Brain microvascular endothelial cell (primary cell): Measurements from ENCODE around the gene SMG6.

Experiments used
- DNase-seq: peaks from one replicate; pipeline ENCODE4 v3.0.0-alpha.2; 2020
- H3K27ac ChIP-seq: fragments of 250-450 bp; sonication (Bioruptor Pico); 2 replicates; pipeline ENCODE4 v1.5.1; 2020; ENCODE audit warnings: mild to moderate bottlenecking, moderate library complexity
- H3K27me3 ChIP-seq: fragments of 250-450 bp; sonication (Bioruptor Pico); replicated peaks from 2 replicates; pipeline ENCODE4 v1.5.1; 2020; ENCODE audit warnings: mild to moderate bottlenecking
- H3K36me3 ChIP-seq: fragments of 250-450 bp; sonication (Bioruptor Pico); replicated peaks from 2 replicates; pipeline ENCODE4 v1.5.1; 2020; ENCODE audit warnings: mild to moderate bottlenecking
- H3K4me3 ChIP-seq: 2 replicates; pipeline ENCODE4 v1.5.1; 2011; ENCODE audit warnings: low read depth, mild to moderate bottlenecking, control low read depth, low read length, moderate library complexity
- in situ Hi-C: cut with HindIII; loops from 2 replicates; pipeline ENCODE4 v1.10.0; 2017; ENCODE audit warnings: low sequenced_read_pairs, low pct_ligation_motif_present
- TF ChIP-seq, protein P1 (sequence below): IDR thresholded peaks from 2 replicates; pipeline ENCODE4 v1.5.1; 2011; ENCODE audit warnings: low read depth, mild to moderate bottlenecking, moderate library complexity, low read length, control low read depth, inconsistent platforms; ENCODE audit errors: missing control alignments

Gene SMG6

GRCh38 chr17:2070241-2071023 lies 233.2 kb downstream of the SMG6 start:
- Histone ChIP-seq H3K4me3 (no peak overlapping the region), H3K36me3 (peaks cover 20% of the 10 kb centered on the region), H3K27ac (peak overlapping the region; percentile 87), H3K27me3 (no peaks in the 10 kb centered on the region)
- DNase-seq: no peak
- in situ Hi-C loops: no loop called here
- TF ChIP-seq, protein P1, sequence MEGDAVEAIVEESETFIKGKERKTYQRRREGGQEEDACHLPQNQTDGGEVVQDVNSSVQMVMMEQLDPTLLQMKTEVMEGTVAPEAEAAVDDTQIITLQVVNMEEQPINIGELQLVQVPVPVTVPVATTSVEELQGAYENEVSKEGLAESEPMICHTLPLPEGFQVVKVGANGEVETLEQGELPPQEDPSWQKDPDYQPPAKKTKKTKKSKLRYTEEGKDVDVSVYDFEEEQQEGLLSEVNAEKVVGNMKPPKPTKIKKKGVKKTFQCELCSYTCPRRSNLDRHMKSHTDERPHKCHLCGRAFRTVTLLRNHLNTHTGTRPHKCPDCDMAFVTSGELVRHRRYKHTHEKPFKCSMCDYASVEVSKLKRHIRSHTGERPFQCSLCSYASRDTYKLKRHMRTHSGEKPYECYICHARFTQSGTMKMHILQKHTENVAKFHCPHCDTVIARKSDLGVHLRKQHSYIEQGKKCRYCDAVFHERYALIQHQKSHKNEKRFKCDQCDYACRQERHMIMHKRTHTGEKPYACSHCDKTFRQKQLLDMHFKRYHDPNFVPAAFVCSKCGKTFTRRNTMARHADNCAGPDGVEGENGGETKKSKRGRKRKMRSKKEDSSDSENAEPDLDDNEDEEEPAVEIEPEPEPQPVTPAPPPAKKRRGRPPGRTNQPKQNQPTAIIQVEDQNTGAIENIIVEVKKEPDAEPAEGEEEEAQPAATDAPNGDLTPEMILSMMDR: no peak

DNA sequence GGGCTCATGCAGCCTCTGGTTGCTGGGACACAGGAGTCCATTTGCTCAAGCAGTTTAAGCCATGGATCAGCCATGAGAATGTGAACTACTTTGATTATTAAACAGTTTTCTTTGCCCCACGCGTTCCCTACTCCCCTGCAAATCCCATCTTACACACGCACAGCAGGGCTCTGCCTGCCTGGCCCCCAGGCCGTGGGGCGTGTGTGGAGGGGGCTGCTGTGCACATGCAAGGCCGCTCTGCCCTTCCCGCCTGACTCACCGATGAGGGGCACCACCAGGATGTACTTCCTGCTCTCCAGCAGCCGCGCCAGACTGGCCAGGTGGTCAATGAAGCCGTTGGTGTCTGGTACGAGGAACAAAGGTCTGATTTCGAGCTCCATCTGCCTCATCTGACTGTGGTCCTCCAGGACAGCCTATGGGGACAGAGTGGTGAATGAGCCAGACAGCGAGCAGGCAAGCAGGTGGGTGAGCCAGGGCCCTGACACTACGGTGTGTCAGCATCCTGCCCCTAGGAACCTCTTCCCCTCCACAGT lies 235.0 kb downstream of the SMG6 start:
- H3K36me3 ChIP-seq: peaks cover 35% of the 10 kb centered on the region
- in situ Hi-C loops: no loop called here
- H3K27ac ChIP-seq: peak overlapping the region; percentile 89
- no peak for DNase-seq
- TF ChIP-seq, protein P1: no peak
- H3K4me3 ChIP-seq: no peak overlapping the region
- H3K27me3 ChIP-seq: no peaks in the 10 kb centered on the region

DNA sequence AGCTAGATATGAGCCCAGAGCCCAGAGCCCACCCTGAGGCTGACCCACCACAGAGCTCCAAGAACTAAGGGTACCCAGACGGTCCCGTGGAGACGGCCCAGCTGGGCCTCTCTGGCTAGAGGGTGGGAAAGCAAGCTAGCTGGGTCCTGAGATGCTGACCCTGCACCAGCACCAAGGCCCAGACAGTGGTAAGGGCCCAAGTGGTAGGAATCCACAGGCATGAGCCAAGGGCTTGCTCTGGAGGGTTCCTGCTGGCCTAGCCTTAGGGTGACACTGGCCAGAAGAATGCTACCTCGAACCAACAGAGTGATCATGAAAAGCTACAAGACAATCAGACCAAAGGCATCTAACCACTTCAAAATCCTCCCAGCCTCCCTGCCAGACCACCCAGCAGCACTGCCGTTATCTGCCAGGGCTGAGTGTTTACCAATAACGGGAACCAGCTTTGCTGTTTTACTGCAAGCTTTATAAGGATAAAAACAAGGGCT lies 235.5 kb downstream of the SMG6 start:
- Histone ChIP-seq H3K27ac (peak overlapping the region; percentile 89), H3K4me3 (no peak overlapping the region), H3K27me3 (no peaks in the 10 kb centered on the region), H3K36me3 (peaks cover 40% of the 10 kb centered on the region)
- DNase-seq: peak; percentile 77
- TF ChIP-seq, protein P1: peak; percentile 55
- in situ Hi-C loops: no loop called here

- Histone ChIP-seq H3K27me3 (no peaks in the 10 kb centered on the region), H3K27ac (peak overlapping the region; percentile 89), H3K4me3 (no peak overlapping the region), H3K36me3 (peaks cover 42% of the 10 kb centered on the region)
- DNase-seq: no peak
- TF ChIP-seq, protein P1: no peak
- in situ Hi-C loops: no loop called here
Measured at GRCh38 chr17:2067608-2068024, 236.0 kb downstream of the SMG6 start.

GRCh38 chr17:2067048-2067561 lies 236.5 kb downstream of the SMG6 start:
- Histone ChIP-seq H3K27ac (peak overlapping the region; percentile 89), H3K27me3 (no peaks in the 10 kb centered on the region), H3K4me3 (no peak overlapping the region), H3K36me3 (peaks cover 42% of the 10 kb centered on the region)
- TF ChIP-seq, protein P1: no peak
- no peak for DNase-seq
- in situ Hi-C loops: no loop called here
